Psoas muscle (tissue), 8 donors: ENCODE results near the gene GRIN2A. TPM values are rescaled to one million over a fixed set of nuclear protein-coding genes. Genes with fewer than 3 reads are reported as not detected.

ENCODE experiments used
- ATAC-seq, 4 donors: fragments of 200-7000 bp; cut with Tn5 transposase; one replicate each; pipeline ENCODE4 v1.9.1; 2020; ENCODE audit warnings: moderate library complexity in 3 of 4, mild to moderate bottlenecking in 2 of 4
- DNase-seq, 2 donors: peaks; one replicate each; pipeline ENCODE4 v3.0.0-alpha.2; 2020
- H3K27ac ChIP-seq: fragments of 200-600 bp; one replicate; pipeline ENCODE4 v1.8.0; 2022
- H3K27me3 ChIP-seq, 3 donors: fragments of 200-600 bp in 1 of 3; one replicate each; pipeline versions ENCODE4 v1.6.1 to v1.8.0; 2013 to 2022; ENCODE audit warnings: low read length in 2 of 3, mild to moderate bottlenecking in 2 of 3, moderate library complexity in 1 of 3; ENCODE audit not compliant: insufficient read depth in 3 of 3
- H3K36me3 ChIP-seq, 2 donors: fragments of 200-600 bp in 1 of 2; one replicate each; pipeline versions ENCODE4 v1.6.1 to v1.8.0; 2013 to 2022; ENCODE audit warnings: low read depth in 1 of 2, mild to moderate bottlenecking in 1 of 2, moderate library complexity in 1 of 2; ENCODE audit not compliant: insufficient read depth in 1 of 2
- H3K4me1 ChIP-seq: fragments of 200-600 bp; one replicate; pipeline ENCODE4 v1.8.0; 2022
- H3K4me3 ChIP-seq: fragments of 200-600 bp; one replicate; pipeline ENCODE4 v1.8.0; 2022; ENCODE audit warnings: mild to moderate bottlenecking
- H3K9me3 ChIP-seq: fragments of 200-600 bp; one replicate; pipeline ENCODE4 v1.8.0; 2022
- CTCF ChIP-seq: fragments of 200-600 bp; IDR thresholded peaks from one replicate; pipeline ENCODE4 v1.8.0; 2022; ENCODE audit warnings: antibody characterized with exemption
- WGBS, 3 donors: extraction: QIAGEN DNeasy Blood & Tissue Kit; methylation state at CpG; one replicate each; pipeline versions ENCODE4 v1.1.6 to v1.1.7; 2013; 5-methylcytosine and 5-hydroxymethylcytosine counted together
- intact Hi-C, 2 donors: fragments of 100-400 bp; cut with DNase I; formaldehyde crosslinking; loops; one replicate each; pipeline versions ENCODE4 v1.11.0 to v1.14.2; 2022
- polyA plus RNA-seq, 3 donors: library from polyadenylated mRNA; stranded (reverse); fragments of 200-250 nt; gene quantifications; one replicate each; pipeline ENCODE4 v1.2.3, GENCODE V29; 2013
- total RNA-seq, 4 donors: library from RNA; stranded (reverse); fragmentation: NEBNext Ultra II Directional in 2 of 4; extraction: Animal tissue kit (Norgen Biotek cat#: 25700) in 2 of 4; gene quantifications; one replicate each; pipeline versions ENCODE4 v1.2.1 to v1.2.4, GENCODE V29; 2021 to 2023
- donor health status: healthy with polysubstance abuse.
- donor health status: DM: no; HTN: no; CAD: no; lungs with moderate emphysema.
- donor health status: Bipolar disorder and iron deficiency.
- donor health status: healthy.
- donor health status: DM: yes; HTN: yes; CAD: no.
- donor health status: DM: no; HTN: no; CAD: no.
- donor health status: DM: no; HTN: no; CAD: no.
- donor health status: DM: yes; HTN: yes; CAD: no.

The GRIN2A gene
- total and polyA plus RNA-seq, 7 donors = 0.01 to 0.62 (median 0.17) TPM; not detected in 2

GRCh38 chr16:10112021-10112420 lies 70.2 kb downstream of the GRIN2A start:
- ATAC-seq = no peak
- H3K27ac ChIP-seq = no peak overlapping the region
- WGBS, 3 donors = 86 to 92% (median 87%) methylated on average over 5 of the region's 5 CpGs

DNA sequence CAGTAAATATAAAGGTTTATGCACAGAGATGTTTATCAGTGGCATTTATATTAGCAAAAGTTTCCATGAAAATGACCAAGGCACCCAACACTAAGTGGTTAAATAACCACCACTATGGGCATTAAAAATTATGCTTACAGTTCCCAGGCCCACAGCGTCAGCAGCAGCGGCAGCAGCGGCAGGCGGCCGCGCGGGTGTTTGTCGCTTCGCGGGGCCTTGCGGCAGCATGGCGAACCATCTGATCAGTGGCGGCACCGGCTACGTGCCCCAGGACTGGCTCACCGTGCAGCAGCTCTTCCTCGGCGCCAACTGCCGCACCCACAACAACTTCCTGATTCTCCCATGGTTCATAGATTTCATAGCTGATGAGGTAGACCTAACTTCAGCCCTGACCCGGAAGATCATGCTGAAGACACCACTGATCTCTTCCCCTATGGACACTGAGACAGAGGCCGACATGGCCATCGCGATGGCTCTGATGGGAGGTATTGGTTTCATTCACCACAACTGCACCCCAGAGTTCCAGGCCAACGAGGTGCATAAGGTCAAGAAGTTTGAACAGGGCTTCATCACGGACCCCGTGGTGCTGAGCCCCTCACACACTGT lies 71.0 kb downstream of the GRIN2A start:
- ATAC-seq = no peak
- intact Hi-C loops = no loop called here
- TF ChIP-seq CTCF = no peak

More at GRCh38 chr16:10112021-10112420, 70.2 kb downstream of the GRIN2A start:
- Histone ChIP-seq H3K9me3 (no peaks in the 10 kb centered on the region), H3K36me3 (no peaks in the 10 kb centered on the region), H3K27me3 (no peaks in the 10 kb centered on the region), H3K4me1 (no peaks in the 10 kb centered on the region), H3K4me3 (no peak overlapping the region)
- TF ChIP-seq CTCF = no peak
- DNase-seq = no peak
- intact Hi-C loops = no loop called here

DNA sequence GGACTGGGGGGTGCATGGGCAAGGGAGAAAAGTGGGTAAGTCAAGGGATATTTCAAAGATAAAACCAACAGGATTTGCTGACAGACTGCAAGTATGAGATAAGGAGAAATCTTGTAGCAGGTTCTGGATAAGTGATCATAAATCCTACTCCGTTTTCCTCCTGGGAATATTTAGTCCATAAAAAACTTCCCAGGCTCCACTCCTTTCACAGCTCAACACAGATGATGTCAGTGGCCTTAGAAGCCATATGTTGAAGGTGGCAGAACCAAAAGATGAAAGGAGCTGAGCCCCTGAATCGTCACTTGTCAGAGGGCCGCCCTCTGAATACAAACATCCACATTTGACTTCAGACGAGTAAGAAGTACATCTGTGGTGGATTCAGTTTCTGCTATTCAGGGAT lies 71.7 kb downstream of the GRIN2A start:
- no peaks in the 10 kb centered on the region for H3K4me1 ChIP-seq
- no peak overlapping the region for H3K27ac ChIP-seq
- H3K36me3 ChIP-seq = no peaks in the 10 kb centered on the region
- no peaks in the 10 kb centered on the region for H3K9me3 ChIP-seq
- no peak for DNase-seq
- intact Hi-C loops = no loop called here
- TF ChIP-seq CTCF = no peak
- H3K27me3 ChIP-seq = no peaks in the 10 kb centered on the region
- ATAC-seq = no peak
- H3K4me3 ChIP-seq = no peak overlapping the region
- 31 to 37% (median 36%) methylated on average over 4 of the region's 4 CpGs for WGBS, 3 donors

More for the DNA sequence above, 71.0 kb downstream of the GRIN2A start:
- H3K27me3 ChIP-seq = no peaks in the 10 kb centered on the region
- H3K9me3 ChIP-seq = no peaks in the 10 kb centered on the region
- 83 to 96% (median 90%) methylated on average over 26 of the region's 26 CpGs for WGBS, 3 donors
- no peaks in the 10 kb centered on the region for H3K4me1 ChIP-seq
- no peak overlapping the region for H3K27ac ChIP-seq
- H3K36me3 ChIP-seq = no peaks in the 10 kb centered on the region
- no peak overlapping the region for H3K4me3 ChIP-seq
- DNase-seq = no peak

DNA sequence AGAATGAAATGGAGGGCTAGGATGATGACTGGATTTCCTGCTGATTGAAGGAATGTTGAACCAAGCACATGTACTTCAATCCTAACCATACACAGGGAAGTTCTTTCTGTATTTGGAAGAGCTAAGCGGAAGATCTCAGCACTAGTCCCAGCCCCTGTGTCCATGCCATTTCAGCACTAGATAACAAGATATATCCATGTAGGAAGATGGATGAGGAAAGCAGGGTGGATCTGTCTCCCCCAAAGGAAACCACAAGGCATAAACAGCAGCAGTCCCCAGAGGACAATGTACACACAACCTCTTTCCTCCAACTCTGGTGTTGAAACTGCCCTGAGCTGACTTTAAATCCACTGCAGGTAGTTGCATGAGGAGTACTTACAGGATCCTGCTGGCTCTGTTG lies 75.1 kb downstream of the GRIN2A start:
- H3K4me1 ChIP-seq = no peaks in the 10 kb centered on the region
- H3K9me3 ChIP-seq = no peaks in the 10 kb centered on the region
- no peak overlapping the region for H3K4me3 ChIP-seq
- H3K27ac ChIP-seq = no peak overlapping the region
- DNase-seq (no peak), ATAC-seq (no peak)
- 91 to 100% (median 96%) methylated on average over 1 of the region's 1 CpG for WGBS, 3 donors
- no peaks in the 10 kb centered on the region for H3K36me3 ChIP-seq
- no peak for TF ChIP-seq CTCF
- intact Hi-C loops = no loop called here
- no peaks in the 10 kb centered on the region for H3K27me3 ChIP-seq

- Histone ChIP-seq H3K27ac (no peak overlapping the region), H3K27me3 (no peaks in the 10 kb centered on the region), H3K9me3 (no peaks in the 10 kb centered on the region), H3K36me3 (no peaks in the 10 kb centered on the region), H3K4me3 (no peak overlapping the region), H3K4me1 (no peaks in the 10 kb centered on the region)
- ATAC-seq = no peak
- no peak for TF ChIP-seq CTCF
- DNase-seq = no peak
- WGBS, 3 donors = 91 to 95% (median 93%) methylated on average over 1 of the region's 1 CpG
- intact Hi-C loops = no loop called here
These were observed 78.5 kb downstream of the GRIN2A start for GRCh38 chr16:10103700-10104099.
